Measurements from ENCODE around the gene AFP.

AFP gene

DNA sequence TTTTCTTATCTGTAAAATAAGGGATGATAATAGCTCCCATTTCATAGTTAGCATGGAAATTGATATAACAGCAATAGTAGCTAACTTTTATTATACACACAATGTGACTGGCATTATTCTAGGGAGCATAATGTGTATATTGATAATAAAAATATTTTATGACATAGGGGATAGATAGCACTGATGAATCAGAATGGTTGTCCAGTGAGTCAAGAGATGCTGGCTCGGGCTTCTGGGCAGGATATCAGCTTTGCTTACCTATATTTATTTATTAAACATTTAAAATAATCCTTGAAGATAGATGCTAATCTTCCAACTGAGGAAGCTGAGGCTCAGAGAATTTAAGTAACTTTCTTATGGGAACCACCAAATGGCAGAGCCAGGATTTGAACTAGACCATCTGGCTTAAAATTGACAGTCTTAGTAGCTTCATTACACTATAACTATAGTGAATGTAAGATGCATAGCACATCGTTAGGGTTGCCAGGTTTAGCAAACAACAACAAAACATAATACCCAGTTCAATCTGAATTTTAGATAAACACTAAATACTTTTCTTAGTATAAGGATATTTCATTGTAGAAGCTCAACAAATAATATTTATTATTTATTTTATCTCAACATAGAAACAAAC is 2.7 kb downstream of the AFP start:
- no peak for DNase-seq (ENCODE audit: low spot score)

DNA sequence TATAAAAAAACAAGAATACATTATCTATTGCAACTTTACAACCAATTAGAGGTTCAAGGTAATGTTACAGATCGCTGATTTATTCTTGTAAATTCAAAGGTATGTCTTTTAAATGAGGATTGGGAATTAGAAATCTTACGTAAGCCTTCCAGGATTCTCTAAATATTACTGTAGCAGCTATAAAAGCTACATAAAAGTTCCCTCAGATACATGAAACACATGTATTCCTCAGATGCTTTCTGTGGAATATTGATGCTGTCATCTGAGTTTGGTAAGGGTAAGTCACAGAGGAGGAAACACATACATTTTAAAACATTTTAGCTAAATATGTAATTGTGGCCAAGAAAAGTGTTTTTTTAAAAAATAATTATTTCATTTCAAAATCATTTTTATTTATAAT is 3.4 kb downstream of the AFP start:
- no peak for DNase-seq (ENCODE audit: low spot score)

DNA sequence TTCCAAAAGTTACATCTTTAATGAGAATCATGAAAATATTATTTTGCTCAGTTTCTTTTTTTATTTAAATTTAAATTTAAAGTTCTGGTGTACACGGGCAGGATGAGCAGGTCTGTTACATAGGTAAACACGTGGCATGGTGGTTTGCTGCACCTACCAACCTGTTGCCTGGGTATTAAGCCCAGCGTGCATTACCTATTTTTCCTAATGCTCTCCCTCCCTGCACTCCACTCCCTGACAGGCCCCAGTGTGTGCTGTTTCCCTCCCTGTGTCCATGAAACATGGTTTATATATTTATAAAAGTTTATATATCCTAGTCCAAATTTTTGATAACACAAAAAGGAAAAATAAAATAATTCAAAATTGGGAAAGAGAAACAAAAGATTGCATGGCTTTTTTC is 4.0 kb downstream of the AFP start:
- no peak for DNase-seq (ENCODE audit: low spot score)

DNA sequence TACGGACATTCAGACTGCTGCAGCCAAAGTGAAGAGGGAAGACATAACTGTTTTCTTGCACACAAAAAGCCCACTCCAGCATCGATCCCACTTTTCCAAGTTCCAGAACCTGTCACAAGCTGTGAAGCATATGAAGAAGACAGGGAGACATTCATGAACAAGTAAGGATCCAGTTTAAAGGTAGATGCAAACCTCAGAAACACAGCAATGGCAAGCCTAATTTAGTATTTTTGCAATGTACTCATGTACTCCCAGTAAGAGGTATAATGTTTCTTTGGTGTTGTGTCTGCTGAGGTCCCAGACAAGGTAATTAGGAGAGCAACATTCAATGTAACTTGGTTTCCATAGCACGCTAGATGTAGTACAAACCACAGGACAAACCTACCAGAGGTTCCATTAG is 4.6 kb downstream of the AFP start:
- DNase-seq (ENCODE audit: low spot score) = no peak

DNA sequence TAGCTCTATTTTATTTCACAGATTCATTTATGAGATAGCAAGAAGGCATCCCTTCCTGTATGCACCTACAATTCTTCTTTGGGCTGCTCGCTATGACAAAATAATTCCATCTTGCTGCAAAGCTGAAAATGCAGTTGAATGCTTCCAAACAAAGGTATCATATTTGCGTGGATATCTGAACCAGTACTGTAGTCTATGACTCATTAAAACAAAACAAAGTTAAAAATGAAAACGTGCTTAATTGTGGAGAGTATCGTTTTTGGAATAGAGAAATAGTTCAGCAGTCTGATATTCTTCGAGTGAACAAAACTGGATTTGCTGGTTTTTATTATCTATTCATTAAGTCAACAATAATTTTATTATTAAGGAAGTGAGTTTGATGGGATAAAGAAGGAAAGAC is 6.3 kb downstream of the AFP start:
- DNase-seq (ENCODE audit: low spot score) = no peak

DNA sequence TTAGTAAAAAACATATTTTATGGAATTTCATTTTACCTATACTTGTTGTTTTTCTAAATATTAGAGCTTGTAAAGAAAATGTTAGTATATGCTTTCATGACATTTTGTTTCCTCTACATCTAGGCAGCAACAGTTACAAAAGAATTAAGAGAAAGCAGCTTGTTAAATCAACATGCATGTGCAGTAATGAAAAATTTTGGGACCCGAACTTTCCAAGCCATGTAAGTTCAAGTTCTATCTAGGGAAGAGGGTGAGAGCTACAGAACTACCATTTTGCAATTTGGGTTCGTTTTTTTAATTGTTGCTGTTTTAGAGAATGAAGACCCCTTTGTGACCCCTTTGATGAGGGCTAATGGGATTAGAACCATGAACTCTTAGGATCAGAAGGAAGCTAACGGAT is 7.2 kb downstream of the AFP start:
- DNase-seq (ENCODE audit: low spot score) = no peak

DNA sequence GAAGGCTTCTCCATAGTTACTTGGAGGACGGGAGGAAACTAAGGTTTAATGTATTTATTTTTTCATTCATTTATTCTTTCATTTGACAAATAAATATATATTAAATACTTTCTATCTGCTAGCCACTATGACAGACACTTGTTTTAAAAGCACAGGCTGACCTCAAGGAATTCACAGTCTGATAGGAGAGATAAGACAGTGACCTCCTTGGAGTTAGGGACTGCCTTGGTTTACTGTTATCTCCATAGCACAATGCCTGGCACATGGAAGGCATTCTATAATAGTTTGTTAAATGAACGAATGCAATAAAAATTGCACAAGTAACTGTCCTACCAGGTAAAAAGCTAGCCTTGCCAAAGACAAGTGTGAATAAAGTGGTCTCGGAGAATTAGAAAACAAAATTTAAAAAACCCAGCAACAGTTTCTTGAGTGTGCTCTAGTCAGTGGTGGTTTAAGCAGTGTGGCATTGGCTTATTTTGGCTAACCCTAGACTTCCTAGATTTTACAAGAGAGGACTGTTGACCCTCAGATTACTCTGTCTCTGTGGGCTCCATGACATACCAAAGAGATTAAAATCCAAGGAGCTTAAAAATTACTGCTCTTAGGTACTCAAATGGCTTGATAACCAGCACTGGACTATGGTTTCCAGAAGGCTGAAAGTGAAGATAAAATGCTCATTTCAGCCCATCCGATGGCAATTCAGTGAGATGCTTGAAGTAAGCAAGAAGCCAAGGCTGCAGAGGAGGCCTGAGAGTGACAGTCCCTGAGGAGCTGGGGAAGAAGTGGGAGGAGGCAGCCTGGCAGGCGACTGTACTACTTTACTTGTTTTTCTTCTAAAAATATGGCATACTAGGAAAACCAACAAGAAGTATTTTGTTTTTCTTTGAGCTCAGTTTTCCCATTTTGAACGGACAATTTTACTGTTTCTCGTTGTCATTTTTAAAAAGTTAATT is 9.6 kb downstream of the AFP start:
- DNase-seq (ENCODE audit: low spot score) = no peak

DNA sequence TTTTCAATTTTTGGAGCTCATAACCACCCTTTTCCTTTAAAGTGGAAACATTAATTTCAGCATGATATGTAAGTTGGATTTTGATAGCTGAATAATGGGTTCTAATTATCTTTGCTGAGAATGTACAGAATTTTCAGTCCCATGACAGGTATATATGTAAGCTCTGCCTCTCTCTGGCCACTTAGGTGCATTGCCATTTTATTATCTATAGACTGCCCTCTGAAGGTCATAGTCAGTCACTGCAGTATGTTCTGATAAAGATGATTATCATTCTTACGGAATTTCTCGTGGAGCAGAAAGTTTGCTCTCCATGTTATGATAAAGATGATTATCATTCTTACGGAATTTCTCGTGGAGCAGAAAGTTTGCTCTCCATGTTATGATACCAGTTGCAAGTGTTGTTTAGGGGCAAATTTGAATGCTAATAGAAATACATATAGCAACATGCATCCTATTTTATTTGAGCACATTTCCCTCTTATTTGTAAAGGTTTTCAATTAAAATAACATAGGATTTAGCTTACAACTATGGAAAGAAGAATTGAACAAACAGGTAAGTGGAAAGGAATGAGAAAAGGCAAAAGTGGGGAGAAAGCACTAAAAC is 10.4 kb downstream of the AFP start:
- DNase-seq (ENCODE audit: low spot score) = peak; percentile 75

DNA sequence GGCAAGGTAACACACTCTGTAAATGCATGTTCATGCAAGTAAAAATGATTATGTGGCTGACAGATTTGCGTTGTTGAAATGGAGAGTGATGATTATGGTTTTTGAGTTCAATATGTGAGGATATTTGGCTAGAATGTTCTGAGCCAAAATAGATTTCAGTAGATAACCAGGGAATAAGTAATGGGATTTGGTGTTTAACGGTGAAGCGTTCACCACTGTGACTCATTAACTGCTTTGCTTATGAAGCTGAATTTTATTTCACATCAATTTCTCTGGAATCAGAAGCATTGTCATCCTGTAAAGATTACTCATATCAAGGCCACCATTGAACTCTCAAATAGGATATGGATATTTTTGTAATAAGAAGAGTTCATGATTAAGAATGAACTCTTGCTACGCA is 11.7 kb downstream of the AFP start:
- DNase-seq (ENCODE audit: low spot score) = no peak

DNA sequence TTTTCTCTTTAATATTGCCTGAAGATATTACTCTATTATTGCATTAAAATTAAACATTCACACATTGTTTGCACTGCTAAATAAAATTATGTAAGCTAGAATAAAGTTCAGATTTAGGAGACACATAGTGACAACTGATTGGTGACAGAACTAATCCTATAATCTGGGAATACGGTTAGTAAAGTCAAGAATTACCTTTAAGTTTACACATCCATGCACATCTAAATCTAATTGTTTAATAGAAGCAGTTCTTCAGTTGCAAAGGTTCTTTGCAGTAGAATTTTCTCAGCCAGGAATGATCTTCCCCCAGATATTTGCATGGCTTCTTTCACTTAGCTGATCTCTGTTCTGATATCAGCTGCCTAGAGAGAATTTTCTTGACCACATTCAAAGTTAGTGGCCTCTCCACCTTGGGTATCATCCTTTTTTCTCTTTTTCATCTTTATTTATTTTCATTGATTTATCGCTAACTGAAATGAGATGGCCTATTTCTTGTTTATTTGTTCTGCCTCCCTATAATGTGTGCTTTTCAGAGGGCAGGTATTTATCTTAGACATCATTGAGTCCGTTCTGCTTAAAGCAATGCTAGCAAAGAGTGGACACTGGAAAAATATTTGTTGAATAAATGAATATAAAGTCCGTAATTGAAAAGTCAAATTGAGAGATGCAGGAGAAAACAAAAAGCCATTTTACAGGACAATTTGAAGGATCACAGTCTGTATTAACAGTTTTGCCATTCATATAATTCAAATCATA is 12.6 kb downstream of the AFP start:
- DNase-seq (ENCODE audit: low spot score) = no peak

DNA sequence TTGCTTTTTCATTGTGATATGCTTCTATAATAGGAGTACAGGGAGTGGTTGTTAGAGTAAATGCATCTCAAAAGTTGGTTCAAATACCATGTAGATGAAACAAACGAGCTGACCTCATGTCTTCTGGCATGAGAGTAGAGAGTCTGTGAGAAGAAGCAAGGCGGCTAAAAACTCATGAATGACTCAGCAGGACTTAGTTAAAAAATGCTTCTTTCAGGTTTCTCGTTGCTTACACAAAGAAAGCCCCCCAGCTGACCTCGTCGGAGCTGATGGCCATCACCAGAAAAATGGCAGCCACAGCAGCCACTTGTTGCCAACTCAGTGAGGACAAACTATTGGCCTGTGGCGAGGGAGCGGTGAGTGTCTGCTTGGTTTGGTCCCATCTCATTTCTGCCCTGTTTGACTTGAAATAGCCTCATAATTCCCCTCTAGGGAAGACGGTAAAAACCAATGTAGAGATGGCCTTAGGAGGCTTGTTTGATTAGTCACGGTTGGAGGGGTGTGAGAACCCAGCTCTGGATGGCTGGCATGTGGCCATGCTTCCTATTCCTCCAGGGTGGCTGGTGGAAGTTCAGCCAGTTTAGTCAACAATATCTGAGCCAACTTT is 14.5 kb downstream of the AFP start:
- DNase-seq (ENCODE audit: low spot score) = no peak

DNA sequence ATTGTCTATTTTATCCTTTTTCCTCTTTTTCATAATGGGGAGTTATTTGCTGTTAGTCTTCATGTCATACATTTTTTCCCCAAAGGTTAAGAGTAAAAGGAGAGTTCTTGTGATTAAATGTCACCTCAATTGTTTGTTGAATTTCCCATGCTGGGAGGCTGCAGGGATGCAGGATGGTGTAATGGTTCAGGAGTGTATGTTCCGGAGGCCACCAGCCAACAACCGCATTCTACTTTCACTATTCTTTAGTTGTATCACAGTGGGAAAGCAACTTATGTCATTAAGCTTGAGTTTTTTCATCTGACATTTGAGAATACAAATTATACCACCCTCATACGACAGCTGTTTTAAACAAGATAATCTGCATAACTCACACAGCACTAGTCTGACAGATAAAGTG is 15.4 kb downstream of the AFP start:
- no peak for DNase-seq (ENCODE audit: low spot score)

DNA sequence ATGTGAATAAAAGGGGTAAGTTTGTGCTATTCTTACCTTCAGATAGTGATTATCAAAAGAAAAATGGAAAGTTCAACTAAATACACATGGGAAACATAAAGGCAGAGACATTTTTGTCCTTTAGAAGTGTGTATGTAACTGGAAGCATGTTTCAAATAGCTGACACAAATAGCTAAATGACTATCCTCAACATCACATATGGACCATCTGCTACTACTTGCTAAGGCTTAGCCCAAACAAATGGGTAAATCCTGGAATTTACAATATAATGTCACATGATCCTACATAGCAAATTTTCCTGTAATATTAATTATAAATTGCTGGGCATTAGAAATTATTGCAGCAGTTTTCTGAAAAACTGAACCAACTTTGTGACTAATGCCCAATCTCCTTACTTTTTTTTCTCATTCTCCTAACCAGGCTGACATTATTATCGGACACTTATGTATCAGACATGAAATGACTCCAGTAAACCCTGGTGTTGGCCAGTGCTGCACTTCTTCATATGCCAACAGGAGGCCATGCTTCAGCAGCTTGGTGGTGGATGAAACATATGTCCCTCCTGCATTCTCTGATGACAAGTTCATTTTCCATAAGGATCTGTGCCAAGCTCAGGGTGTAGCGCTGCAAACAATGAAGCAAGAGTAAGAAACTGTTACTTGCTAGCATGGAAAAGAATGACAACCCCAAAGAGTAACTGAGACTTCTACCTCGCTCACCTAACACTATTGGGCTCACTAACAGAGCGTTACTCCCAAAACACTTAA is 16.1 kb downstream of the AFP start:
- DNase-seq (ENCODE audit: low spot score) = no peak

DNA sequence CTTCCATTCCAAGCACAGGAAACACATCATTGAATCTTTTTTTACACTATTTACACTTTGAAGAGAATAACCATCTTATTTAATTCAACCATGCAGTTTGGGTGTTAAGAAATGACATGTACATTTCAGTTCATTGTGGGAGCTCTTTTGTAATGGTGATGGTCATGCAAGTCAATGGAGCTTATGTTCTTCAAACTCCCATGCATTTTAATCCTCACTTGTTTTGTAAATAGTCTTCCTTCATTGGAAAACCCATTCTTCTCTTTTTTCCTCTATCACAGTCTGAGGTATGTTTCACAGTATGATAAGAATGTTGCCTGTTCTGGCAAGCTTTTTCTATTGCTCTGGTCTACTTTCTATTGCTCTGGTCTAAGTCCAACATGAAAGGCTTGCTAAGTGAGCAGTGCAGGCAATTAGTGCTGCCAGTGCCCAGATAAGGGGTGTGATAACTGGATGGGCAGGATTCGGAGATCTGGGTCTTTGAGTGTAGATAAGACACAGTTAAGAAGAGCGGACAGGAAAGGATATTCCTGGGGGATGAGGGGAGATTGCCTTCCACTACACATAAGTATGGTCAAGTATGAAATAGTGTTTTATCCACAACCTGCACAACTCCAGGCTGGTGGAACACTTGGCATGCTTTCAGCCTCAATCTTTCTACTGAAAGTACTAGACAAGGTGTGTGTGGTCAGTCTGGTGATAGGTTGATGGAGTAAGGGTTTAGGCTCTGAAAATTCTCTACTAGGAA is 17.1 kb downstream of the AFP start:
- no peak for DNase-seq (ENCODE audit: low spot score)

DNA sequence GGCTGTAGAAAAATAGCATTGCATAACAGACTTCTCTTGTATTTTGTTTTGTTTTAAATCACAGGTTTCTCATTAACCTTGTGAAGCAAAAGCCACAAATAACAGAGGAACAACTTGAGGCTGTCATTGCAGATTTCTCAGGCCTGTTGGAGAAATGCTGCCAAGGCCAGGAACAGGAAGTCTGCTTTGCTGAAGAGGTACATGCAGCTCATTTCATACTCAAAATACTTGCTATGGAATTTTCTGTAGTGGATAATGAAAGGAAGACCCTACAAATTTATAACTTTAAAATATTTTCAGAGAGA is 17.6 kb downstream of the AFP start:
- no peak for DNase-seq (ENCODE audit: low spot score)

DNA sequence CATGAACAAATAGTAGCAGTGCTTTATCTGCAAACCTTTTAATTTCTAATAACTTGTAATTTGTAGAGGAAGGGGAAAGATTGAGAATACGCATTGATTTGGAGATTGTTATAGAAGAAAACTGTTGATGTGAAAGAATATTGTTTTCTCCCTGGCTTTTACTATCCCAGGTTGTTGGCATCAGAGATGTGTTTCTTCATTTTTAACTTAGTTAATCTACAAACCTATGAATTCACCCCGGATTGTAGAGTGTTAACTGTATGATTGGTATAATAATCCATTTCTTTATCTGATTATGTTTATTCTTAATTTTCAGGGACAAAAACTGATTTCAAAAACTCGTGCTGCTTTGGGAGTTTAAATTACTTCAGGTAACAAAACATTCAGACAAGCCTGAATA is 18.9 kb downstream of the AFP start:
- no peak for DNase-seq (ENCODE audit: low spot score)

DNA sequence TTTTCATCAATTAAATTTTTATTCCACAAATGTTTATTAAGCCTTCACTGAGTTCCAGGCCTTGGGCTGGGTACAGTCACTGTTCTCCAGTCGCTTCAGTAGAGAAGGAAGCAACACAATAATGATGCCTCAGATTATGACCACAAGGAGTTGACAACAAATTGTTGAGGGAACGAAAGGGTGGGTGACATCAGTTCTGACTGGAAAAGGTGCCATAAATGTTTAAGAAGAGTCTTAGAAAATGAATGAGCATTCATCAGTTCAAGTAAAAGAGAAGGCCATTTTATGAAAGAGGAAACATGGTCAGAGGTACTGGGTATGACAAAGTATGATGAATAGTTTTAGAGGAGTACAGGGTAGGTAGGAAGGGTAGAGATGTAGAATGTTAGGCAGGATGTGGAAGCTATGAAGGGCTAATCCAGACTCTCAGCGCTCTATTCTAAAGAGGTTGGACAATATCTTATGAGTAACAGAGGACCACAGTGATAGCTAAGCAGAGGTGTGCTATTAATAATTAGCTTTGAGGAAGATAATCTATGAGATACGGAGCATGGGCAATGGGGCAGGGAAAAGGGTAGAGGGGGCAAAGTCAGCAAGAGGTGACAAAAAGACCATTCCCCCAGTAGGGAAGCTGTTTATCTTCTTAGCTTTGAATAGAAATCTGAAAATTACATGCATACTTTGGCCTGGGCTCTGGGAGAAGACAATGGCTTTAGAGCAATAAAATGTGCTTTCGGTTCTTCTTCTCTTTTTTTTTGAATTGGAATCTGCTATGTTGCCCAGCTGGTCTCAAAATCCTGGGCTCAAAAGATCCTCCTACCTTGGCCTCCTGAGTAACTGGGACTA is 20.4 kb downstream of the AFP start:
- DNase-seq (ENCODE audit: low spot score) = no peak

DNA sequence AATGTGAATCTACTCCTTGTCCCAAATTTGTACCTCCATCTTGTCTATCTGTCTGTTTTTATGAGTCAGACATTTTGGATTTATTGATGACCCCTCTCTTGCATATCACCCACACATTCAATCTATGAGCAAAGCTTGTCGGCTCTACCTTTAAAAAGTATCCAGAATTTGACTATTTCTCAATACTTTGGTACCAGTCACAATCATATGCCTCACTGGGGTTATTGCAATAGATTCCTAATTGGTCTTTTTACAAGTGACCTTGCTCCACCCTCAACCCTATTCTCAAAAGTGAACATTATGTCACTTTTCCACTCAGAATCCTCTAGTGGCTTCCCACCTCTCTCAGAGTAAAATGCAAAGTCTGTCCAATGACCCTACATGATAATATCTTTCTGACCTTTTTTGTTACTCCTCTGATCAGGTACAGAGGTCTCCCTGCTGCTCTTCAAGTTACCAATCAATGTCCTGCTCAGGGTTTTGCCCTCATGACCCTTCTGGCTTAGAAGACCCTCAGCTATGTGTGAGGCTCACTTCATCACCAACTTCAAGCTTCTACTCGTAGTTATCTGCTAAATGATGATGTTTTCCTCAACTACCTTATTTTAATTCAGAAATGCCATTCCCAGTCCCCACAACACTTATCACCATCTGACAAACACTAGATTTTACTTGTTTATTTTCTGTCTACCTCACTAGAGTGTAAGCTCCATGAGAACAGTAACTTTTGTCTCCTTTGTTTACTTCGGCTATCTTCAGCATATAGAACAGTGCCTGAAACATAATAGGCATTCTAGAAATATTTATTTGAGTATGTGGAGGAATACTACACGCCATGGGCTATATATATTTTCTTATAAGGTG is 22.4 kb downstream of the AFP start:
- no peak for DNase-seq (ENCODE audit: low spot score)

DNA sequence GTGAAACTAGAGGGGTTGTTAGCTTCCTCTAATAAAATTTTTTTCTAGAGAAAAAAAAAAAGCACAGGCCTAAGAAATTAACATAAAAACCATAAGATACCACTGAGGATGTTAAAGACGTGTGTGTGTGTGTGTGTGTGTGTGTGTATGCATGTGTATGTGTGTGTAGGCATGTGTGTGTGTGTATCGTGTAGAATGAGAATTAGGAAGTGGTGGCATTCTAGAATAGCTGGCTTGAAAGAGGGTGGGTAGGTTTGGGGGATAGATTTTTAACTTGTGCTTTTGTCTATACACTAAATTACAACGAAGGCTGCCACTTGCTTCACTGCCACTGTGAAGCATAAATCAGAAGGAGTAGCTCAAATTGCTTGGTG is 23.0 kb downstream of the AFP start:
- DNase-seq (ENCODE audit: low spot score) = no peak
